HG03378 (cell line): ENCODE results near the gene CNTNAP2.

Experiments
- ATAC-seq: cut with Tn5 transposase; IDR thresholded peaks from one replicate; pipeline ENCODE4 v1.9.1; 2021; ENCODE audit warnings: mild to moderate bottlenecking, moderate library complexity; ENCODE audit not compliant: unreplicated experiment

The CNTNAP2 gene

GRCh38 chr7:146285418-146285817 is 168.8 kb downstream of the CNTNAP2 start:
- ATAC-seq, result no peak

- ATAC-seq, result no peak
Measured at GRCh38 chr7:146290746-146291145, 174.1 kb downstream of the CNTNAP2 start.

GRCh38 chr7:146291900-146292299 is 175.3 kb downstream of the CNTNAP2 start:
- no peak for ATAC-seq

- no peak for ATAC-seq
Measured at GRCh38 chr7:146296028-146296427, 179.4 kb downstream of the CNTNAP2 start.

- ATAC-seq, result no peak
Measured at GRCh38 chr7:146314962-146315361, 198.4 kb downstream of the CNTNAP2 start.

GRCh38 chr7:146319629-146320028 is 203.0 kb downstream of the CNTNAP2 start:
- ATAC-seq, result no peak

GRCh38 chr7:146321301-146321700 is 204.7 kb downstream of the CNTNAP2 start:
- ATAC-seq, result no peak

GRCh38 chr7:146331369-146331768 is 214.8 kb downstream of the CNTNAP2 start:
- no peak for ATAC-seq

- ATAC-seq, result no peak
Measured at GRCh38 chr7:146345251-146345650, 228.7 kb downstream of the CNTNAP2 start.

GRCh38 chr7:146346096-146346495 is 229.5 kb downstream of the CNTNAP2 start:
- ATAC-seq, result no peak

- ATAC-seq, result no peak
Measured at GRCh38 chr7:146355216-146355615, 238.6 kb downstream of the CNTNAP2 start.

- no peak for ATAC-seq
Measured at GRCh38 chr7:146359176-146359575, 242.6 kb downstream of the CNTNAP2 start.

- no peak for ATAC-seq
Measured at GRCh38 chr7:146366938-146367337, 250.3 kb downstream of the CNTNAP2 start.

- no peak for ATAC-seq
Measured at GRCh38 chr7:146370171-146370570, 253.6 kb downstream of the CNTNAP2 start.

GRCh38 chr7:146375170-146375569 is 258.6 kb downstream of the CNTNAP2 start:
- no peak for ATAC-seq

- no peak for ATAC-seq
Measured at GRCh38 chr7:146378196-146378595, 261.6 kb downstream of the CNTNAP2 start.

- ATAC-seq, result no peak
Measured at GRCh38 chr7:146387140-146387539, 270.5 kb downstream of the CNTNAP2 start.

GRCh38 chr7:146388928-146389327 is 272.3 kb downstream of the CNTNAP2 start:
- ATAC-seq, result no peak

- ATAC-seq, result no peak
Measured at GRCh38 chr7:146393346-146393745, 276.7 kb downstream of the CNTNAP2 start.

GRCh38 chr7:146397141-146397540 is 280.5 kb downstream of the CNTNAP2 start:
- no peak for ATAC-seq

GRCh38 chr7:146401939-146402338 is 285.3 kb downstream of the CNTNAP2 start:
- no peak for ATAC-seq

- ATAC-seq, result no peak
Measured at GRCh38 chr7:146405737-146406136, 289.1 kb downstream of the CNTNAP2 start.

- ATAC-seq, result no peak
Measured at GRCh38 chr7:146411975-146412374, 295.4 kb downstream of the CNTNAP2 start.

- ATAC-seq, result no peak
Measured at GRCh38 chr7:146412781-146413180, 296.2 kb downstream of the CNTNAP2 start.
